Measurements from ENCODE around the gene TRIOBP.

Gene TRIOBP

DNA sequence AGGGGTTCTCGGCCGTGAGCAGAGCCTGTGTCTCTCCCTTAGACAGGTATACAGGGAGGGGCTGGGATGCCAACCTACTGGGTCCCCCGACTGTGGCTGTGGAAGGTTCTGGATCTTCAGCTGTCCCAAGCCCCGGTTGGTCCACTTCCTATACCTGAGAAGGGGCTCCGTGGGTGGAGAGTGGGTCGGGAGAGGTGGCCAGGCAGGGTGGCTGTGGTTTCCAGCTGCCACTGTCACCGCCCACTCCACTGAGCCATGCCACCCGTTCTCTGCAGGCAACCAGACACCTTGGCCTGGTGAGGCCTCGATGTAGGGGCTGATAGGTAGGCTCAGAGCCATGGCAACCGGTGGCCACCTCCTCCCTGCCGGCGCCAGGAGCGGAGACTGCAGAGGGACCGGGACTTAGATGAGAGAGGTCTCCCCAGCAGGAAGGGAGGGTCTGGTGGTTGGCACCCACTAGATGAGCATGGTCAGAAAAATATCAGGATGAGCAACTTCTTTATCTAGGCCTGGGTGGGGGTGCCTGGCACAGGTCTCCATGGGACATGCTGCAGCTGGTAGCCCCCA lies 53.8 kb downstream of the TRIOBP start:
- DNase-seq (ENCODE audit: low read depth, low spot score): no peak

DNA sequence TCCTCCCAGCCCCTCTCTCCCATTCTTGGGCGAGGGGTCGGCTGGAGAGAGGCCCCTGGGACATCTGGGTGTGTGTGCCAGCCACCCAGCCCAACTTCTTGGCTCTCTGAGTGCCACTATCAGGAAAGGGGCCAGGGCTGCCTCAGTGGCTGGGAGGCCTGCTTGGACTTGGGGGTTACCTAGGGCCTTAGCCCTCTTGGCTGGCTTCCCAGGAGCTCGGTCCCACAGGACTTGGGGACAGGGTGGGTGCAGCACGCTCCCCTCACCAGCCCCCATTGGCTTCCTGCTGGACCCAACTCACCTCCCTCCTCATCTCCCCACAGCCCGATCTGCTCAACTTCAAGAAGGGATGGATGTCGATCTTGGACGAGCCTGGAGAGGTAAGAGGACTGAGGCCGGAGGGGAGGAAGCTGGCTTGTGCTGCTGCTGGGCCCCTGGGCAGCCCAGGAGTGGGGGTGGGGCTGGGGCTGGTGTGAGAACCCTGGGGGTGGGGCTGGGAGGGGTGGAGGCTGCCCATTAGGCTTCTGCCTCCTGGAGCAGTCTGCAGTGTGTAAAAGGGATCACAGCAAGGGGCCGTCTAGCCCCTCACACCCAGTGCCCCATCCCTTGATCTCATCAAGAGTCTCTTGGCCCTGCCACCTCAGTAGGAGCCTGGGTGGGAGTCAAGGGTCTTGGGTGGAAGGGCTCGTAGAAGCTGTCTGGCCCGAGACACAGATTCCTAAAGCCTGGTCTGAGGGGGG lies 54.8 kb downstream of the TRIOBP start:
- no peak for DNase-seq (ENCODE audit: low read depth, low spot score)

DNA sequence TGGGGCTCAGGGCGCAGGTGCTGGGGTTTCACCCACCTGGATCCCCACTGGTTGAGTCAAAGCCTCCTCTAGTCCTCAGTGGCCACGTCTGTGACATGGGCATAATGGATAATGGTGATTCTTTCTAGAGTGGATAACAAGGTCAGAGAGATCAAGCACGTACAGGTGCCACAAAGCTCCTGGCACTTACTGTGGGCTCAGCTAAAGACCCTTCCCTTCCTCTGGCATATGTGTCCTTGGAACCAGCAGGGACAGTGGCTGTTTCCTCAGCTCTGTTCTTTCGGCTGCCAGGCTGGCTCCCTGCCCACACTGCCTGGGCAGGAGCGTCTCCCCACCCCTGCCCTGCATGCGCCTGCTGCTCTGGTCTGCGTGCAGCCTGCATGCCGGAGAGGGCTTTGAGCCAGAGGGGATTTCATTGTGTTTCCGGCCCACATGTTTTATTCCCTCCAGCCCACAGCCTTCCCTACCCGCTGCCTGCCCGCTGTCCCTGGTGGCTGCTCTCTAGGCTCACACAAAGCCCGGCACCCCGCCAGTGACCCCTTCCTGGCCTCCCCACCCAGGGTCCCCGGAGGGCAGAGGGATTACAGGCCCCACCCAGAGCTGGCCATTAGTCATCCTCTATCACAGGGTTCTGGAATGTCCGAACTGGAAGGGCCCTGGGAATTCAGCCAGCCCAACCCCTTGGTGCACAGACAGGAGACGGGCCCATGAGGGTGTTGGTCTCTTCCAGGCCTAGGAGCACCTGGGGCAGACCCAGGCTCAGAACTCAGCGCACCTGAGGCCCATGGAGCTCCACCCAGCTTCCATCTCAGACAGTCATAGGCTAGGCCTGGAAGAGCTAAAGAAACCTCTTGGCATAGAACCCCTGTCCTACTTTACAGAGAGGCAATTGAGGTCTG lies 55.6 kb downstream of the TRIOBP start:
- peak; percentile 94 for DNase-seq (ENCODE audit: low read depth, low spot score)

DNA sequence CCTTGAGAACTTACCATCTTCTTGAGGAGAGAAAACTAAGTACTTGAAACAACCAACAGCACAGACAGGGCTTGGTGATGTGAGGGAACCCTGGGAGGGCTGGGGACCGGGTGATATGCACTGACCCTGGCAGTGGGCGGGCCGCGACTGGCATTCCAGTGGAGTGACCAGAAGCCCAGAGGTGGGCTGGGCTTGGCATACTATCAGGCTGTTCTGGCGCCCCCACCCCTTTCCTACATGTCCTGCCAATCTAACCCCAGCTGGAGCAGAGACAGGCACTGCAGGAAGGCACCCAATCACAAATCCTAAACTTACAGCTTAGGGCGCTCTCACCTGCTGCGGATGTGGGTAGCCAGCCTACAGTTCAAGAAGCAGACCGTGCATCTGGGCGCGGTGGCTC lies 56.9 kb downstream of the TRIOBP start:
- no peak for DNase-seq (ENCODE audit: low read depth, low spot score)

DNA sequence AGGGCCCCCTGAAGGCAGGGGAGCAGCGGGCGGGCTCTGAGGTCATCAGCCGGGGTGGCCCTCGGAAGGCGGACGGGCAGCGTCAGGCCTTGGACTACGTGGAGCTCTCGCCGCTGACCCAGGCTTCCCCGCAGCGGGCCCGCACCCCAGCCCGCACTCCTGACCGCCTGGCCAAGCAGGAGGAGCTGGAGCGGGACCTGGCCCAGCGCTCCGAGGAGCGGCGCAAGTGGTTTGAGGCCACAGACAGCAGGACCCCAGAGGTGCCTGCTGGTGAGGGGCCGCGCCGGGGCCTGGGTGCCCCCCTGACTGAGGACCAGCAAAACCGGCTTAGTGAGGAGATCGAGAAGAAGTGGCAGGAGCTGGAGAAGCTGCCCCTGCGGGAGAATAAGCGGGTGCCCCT lies 60.8 kb downstream of the TRIOBP start:
- DNase-seq (ENCODE audit: low read depth, low spot score): no peak

DNA sequence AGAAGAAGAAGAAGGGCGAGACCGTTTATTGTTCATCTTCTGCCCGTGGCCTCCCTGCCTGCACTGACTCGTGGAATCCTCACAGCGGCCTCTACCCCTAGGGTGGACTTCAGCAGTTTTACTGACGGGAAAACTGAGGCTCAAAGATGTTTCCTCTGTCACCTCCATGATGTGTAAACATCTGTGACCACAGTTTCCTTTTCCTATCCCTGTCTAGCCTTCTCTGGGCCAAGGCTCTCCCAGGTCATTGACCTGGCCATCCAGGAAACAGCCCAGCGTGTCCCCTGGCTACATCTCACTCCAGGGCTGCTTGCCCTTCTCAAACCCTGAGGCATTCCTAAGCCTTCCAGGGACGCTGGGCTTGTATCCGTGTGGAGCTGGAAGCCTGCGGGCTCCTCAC lies 61.8 kb downstream of the TRIOBP start:
- no peak for DNase-seq (ENCODE audit: low read depth, low spot score)

DNA sequence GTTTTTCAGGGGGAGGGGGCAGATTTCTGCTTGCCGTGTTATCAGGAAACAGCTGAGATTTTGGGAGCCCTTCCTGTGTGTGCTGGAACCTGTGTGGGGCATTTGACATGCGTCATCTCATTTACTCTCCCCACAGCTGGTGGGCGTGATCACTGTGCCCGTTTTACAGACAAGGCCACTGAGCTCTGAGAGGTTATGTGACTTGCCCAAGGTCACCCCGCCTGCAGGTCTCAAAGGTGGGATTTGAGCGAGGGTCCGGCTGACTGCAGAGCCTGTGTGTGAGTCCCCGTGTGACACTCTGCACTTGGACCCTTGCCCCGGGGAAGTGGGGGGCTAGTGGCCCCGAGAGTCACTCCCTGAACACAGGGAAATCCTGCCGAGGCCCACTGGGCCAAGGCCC lies 62.4 kb downstream of the TRIOBP start:
- no peak for DNase-seq (ENCODE audit: low read depth, low spot score)

DNA sequence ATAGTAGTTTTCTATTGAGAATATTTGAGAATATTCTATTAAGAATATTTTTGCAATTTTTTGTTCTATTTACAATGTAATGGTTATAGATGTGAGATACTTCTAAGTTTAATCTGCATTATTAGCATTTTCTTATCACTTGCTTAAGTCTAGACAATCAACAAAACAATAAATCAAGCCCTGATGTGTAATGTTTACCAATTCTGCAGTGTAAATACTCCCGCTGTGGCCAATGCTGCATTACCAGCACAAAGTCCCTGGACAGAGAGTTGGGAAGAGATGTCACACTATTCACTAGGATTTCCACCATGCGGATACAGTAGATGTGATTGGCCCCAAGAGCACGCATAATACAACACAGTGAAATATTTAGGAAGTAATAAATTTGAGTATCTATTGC lies 63.3 kb downstream of the TRIOBP start:
- no peak for DNase-seq (ENCODE audit: low read depth, low spot score)

DNA sequence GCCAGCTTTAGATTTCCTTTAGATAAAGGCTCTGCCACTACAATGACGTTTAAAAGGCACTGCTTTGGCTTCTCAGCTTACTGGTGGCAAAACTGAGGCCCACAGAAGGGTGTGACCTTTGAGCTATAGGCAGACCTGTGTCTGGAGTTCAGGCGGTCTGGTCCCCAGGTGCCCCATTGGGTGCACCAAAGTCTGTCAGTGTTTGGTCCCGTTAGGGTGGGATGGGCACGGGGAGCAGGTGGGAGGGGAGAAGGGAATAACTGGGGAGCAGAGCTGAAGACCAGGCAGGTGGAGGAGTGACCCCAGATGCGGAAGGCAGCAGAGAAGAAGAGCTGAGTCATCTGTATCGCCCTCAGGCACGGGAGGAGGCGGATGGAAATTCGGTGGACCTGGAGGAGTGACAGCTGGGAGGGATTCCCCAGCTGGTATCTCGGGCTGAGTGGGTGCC lies 65.6 kb downstream of the TRIOBP start:
- DNase-seq (ENCODE audit: low read depth, low spot score): no peak

DNA sequence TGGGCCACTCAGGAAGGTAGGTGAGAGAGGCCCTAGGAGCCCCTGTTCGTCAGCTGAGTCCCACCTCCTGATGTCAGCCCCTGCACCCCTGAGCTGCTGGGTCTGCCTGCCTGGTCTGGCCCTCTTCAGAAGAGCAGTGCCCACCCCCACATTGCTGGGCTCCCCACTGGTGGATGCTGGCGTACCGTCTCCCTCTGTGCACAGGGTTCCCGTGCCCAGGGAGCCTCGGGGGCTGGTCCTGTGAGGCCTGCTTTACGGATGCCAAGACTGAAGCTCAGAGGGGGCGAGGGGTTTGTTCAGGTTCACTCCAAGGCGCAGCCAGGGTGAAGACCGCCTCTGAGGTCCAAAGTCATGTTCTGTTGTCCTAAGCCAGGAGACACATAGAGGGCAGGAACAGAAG lies 66.2 kb downstream of the TRIOBP start:
- no peak for DNase-seq (ENCODE audit: low read depth, low spot score)

DNA sequence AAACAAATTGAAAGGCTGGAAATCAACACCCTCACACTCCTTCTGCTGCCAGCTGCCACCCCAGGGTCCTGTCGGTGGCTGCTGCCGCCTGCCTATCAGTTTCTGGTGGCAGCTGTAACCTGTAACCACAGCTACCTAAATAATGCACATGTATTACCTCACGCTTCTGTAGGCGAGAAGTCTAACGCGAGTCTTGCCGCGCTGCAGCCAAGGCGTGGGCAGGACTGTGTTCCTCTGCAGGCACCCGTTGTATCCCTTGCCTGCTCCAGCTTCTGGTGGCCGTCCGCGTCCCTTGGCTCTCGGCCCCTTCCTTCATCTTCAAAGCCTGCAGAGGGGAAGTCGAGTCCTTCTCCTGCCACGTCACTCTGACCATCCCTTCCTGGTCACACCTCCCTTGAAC lies 66.8 kb downstream of the TRIOBP start:
- DNase-seq (ENCODE audit: low read depth, low spot score): no peak

DNA sequence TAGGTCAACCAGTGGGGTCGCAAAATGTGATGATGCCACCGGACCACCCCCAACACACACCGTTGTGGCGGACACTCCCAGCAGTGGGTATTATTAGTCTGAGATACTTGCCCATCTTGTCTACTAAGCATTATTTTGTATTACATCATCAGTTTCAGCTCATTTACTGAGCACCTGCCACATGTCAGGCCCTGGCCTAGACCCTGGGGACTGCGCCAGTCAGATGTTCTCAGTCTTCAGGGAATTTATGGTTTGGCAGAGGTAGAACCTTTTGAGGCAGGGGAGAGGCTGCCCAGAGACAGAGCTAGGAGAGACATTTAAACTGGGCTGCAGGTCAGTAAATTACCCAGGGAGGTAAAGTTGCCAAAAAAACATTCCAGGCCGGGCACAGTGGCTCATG lies 67.8 kb downstream of the TRIOBP start:
- DNase-seq (ENCODE audit: low read depth, low spot score): no peak

DNA sequence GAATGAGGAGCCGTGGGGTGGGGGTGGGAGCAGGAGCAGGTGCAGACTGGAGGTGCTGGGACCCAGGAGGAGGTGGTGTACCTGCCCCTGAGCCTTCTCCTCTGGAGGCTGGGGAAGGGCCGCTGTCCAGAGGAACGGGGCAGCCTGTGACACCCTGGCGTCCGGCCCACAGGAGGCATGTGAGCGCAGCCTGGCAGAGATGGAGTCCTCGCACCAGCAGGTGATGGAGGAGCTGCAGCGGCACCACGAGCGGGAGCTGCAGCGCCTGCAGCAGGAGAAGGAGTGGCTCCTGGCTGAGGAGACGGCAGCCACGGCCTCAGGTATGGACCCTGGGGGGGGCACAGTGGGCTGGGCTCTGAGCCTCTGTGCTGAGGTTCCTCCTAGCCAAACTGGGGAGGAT lies 68.7 kb downstream of the TRIOBP start:
- no peak for DNase-seq (ENCODE audit: low read depth, low spot score)

DNA sequence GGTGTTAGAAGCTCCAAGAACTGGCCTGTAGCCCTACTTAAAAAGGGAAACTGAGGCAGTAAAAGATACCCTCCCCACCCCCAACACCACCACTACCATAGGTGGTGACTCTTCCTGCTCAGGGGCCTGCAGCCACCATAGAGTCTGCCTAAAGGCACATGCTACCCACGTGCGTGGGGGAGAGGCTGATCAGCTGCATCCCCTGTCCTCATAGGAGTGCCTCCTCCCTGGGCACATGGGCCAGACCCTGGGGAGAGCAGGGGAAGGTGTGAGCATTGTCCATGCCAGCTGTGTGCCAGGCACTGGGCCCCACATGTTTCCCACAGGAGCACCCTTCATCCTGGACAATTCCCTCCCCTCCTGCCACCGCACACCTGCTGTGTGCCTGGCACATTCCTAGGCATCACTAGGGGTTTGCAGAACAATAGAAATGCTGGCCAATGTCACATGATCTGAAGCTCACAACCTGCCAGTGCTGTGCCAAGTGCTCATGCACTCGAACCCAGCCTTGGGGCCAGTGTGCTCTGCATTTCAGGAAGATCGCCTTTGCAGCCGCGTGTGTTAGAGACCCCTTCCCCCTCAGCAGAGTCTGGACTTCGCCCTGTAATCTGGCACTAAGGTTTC lies 69.2 kb downstream of the TRIOBP start:
- no peak for DNase-seq (ENCODE audit: low read depth, low spot score)

DNA sequence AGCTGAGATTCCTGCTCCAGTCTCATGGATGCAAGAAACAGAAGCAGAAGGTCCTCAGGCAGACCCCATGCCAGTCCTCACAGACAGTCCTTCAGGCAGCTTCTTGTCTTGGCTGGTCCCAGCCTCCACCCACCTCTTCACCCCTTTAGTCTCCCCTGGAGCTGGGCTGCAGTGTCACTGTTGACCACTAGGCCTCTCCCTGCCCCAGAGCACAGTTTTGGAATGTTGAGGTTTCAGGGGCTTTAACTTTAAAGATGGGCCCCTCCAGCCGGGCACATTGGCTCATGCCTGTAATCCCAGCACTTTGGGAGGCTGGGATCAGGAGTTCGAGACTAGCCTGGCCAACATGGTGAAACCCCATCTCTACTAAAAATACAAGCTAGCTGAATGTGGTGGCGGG lies 71.4 kb downstream of the TRIOBP start:
- no peak for DNase-seq (ENCODE audit: low read depth, low spot score)

DNA sequence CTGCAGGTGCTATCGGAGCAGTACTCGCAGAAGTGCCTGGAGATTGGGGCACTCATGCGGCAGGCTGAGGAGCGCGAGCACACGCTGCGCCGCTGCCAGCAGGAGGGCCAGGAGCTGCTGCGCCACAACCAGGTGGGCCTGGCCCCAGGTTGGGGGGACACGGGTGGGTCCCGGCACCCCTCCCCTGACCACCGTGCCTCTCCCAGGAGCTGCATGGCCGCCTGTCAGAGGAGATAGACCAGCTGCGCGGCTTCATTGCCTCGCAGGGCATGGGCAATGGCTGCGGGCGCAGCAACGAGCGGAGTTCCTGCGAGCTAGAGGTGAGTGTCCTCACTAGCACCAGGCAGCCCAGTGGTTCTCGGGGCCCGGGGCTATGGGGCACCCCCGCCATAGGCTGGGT lies 72.2 kb downstream of the TRIOBP start:
- DNase-seq (ENCODE audit: low read depth, low spot score): no peak

DNA sequence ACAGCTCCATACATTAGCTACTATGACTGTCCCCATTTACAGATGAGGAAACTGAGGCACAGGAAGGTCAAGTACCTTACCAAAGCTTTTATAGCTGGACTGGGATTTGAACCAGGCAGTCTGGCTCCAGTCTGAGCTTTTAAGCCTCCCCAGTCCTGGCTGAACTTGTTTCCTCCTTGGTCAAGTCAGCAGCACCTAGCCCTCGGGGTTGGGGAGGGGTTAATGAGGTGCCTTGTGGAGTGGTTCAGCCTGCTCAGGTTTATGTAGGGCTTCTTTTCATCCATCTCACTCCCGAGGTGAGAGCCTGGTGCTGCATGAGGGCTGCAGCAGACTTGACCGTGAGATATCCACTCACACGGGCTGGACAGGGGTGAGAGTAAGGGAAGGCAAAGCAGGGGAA lies 74.2 kb downstream of the TRIOBP start:
- peak; percentile 67 for DNase-seq (ENCODE audit: low read depth, low spot score)

DNA sequence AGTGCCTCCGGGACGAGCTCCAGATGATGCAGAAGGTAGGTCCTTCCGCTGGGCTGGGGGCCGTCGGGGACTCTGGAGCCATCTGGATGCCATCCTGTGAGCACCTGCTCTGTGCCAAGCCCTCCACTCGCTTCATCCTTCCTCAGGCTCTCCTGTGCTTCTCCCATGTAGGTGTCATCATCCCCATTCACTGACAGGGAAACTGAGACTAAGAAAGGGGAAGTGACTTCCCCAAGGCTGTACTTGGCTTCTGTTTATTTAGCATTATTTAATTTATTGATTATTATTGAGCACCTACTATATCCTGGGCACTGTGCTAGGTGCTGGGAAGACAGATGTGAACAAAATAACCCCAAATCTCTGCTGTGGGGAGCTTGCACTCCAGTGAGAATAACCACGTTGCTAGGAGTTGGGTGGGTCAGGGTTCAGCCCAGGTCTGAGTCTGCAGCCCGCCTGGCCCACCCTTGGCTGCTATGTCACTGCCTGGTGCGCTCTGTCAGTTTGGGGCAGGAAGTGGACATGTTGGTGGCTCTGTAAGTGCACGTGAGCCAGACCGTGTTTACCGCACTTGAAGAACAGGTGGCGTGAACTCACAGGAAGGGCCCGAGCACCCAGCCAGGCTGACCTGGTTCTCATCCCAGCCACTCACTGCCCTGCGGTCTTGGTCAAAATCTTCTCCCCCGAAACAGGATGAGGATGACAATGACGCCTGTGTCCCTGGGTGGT lies 75.0 kb downstream of the TRIOBP start:
- DNase-seq (ENCODE audit: low read depth, low spot score): no peak

DNA sequence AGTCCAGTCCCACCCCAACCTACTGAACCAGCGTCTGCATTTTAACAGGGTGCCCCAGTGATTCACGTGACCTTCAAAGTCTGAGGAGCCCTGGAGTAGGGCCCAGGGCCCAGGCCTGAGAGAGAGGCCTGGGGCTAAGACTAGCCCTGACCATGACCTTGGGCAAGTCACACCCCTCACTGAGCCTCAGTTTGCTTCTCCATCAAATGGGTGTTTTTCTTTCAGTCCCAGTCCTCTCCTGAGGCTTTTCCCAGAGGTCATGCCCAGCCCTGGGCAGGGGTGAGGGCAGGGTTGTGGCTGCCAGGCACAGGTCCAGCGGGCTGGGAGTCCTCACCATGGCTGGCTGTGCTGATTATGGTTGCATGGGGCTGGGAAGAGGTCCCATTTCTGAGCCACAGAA lies 77.9 kb downstream of the TRIOBP start:
- no peak for DNase-seq (ENCODE audit: low read depth, low spot score)

DNA sequence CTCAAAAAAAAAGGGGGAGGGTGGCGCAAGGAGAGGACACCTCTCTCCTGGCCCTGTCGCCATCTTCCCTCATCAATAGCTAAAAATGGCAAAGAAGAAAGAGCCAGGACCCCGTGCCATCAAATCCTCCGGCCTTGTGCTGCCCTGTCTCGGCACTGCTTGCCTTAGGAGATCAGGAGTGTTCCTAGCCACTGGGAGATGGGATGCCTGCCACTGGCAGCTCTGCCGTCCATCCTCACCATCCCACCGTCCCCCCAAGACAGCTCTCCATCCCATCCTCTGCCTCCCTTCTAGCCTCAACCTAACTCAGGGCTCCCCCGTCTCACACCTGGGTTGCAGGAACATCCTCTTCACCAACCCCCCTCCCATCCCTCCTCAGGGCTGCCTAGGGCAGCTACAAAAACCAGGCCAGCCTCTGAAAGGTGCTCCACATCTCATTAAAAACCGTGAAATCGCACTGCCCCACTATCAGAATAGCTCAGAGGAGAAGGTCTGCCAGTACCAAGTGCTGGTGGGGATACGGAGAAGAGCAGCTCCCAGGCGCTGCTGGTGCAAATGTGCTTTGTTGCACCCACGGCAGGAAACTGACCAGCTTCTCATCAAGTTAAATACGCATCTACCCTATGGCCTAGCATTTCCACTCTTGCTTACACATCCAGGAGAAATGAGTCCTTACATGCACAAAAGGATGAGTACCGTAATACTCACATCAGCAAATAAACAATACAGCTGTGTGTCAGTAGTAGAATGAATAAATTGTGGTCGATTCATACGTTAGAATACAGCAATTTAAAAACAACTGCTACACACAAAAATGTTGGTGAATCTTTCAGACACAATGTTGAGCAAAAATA lies 79.2 kb downstream of the TRIOBP start:
- no peak for DNase-seq (ENCODE audit: low read depth, low spot score)

DNA sequence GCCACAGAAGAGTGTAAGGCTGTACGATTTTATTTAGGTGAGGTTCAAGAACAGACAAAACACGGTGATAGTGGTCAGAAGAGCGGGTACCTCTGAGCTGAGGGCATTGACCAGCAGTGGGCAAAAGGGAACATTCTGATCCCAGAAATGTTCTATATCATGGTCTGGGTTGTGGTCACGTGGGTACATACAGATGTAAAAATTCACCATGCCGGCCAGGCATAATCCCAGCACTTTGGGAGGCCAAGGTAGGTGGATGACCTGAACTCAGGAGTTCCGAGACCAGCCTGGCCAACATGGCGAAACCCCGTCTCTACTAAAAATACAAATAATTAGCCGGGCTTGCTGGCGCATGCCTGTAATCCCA lies 79.8 kb downstream of the TRIOBP start:
- no peak for DNase-seq (ENCODE audit: low read depth, low spot score)

Data from ELF-1 (cell line).